ENCODE data around the gene CFHR4. TPM values are rescaled to one million over a fixed set of nuclear protein-coding genes. Genes with fewer than 3 reads are reported as not detected.
"Not testable (repeated sequence)": the region's sequence is repeated elsewhere in the genome, so short reads cannot be mapped to it uniquely, and the experiment has no call there.

The CFHR4 gene
- total RNA-seq, 1 donor from 2014 or later: not detected

DNA sequence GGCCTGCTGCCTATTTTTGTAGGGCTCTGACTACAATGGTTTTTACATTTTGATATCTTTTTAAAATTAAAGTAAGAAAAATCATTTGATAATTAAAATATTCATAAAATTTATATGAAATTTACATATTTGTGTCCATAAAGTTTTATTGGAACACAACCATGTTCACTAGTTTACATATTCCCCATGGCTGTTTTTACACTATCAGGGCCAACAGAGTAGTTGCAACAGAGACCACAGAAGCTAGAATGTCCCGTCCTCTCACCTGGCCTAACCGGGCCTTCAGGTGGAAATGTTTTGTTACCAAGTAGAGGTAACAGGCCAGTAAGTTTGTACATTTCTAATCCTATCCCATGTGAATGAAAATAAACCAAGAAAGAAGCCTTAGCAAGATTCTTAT lies 45.0 kb downstream of the CFHR4 start:
- FAIRE-seq; DNase-seq (ENCODE audit: low read depth); H3K36me3 ChIP-seq (ENCODE audit: control insufficient read depth, insufficient read depth, low read length): not testable (repeated sequence)

DNA sequence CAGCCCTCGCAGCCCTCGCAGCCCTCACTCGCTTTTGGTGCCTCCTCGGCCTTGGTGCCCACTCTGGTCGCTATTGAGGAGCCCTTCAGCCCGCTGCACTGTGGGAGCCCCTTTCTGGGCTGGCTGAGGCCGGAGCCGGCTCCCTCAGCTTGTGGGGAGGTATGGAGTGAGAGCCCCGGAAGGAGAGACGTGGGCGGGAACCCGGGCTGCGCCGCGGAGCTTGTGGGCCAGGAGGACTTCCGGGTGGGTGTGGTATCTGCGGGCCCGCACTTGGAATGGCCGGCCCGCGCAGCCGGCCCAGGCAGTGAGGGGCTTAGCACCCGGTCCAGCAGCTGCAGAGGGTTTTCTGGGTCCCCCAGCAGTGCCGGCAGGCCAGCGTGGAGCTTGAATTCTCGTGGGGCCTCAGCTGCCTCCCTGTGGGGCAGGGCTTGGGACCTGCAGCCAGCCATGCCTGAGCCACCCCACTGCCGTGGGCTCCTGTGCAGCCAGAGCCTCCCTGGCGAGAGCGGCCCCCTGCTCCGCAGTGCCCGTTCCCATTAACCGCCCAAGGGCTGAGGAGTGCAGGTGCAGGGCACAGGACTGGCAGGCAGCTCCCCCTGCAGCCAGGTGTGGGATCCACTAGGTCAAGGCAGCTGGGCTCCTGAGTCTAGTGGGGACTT lies 45.8 kb downstream of the CFHR4 start:
- FAIRE-seq: no peak
- no peak for DNase-seq (ENCODE audit: low read depth)
- H3K4me3 ChIP-seq (ENCODE audit: low read depth, low read length): no peak overlapping the region
- H3K27me3 ChIP-seq (ENCODE audit: control insufficient read depth, insufficient read depth, low read length): no peaks in the 10 kb centered on the region
- TF ChIP-seq CTCF (IDR thresholded peaks at IDR 0.05; ENCODE audit: insufficient read depth, low read length, severe bottlenecking): no peak
- no peaks in the 10 kb centered on the region for H3K36me3 ChIP-seq (ENCODE audit: control insufficient read depth, insufficient read depth, low read length)

More for the DNA sequence above, 45.0 kb downstream of the CFHR4 start:
- H3K4me3 ChIP-seq (ENCODE audit: low read depth, low read length); H3K27me3 ChIP-seq (ENCODE audit: control insufficient read depth, insufficient read depth, low read length): not testable (repeated sequence)

- not testable (repeated sequence) for H3K27me3 ChIP-seq (ENCODE audit: control insufficient read depth, insufficient read depth, low read length); DNase-seq (ENCODE audit: low read depth); H3K36me3 ChIP-seq (ENCODE audit: control insufficient read depth, insufficient read depth, low read length); FAIRE-seq; H3K4me3 ChIP-seq (ENCODE audit: low read depth, low read length)
These were observed 53.6 kb downstream of the CFHR4 start for GRCh38 chr1:196941474-196941873.

GRCh38 chr1:196943568-196943967 lies 55.7 kb downstream of the CFHR4 start, which contains the start of gene CFHR2:
TSS of gene CFHR2 (plus strand) at chr1:196943738. CDS start at chr1:196943881, 143 bp downstream.
- not testable (repeated sequence) for H3K36me3 ChIP-seq (ENCODE audit: control insufficient read depth, insufficient read depth, low read length); H3K27me3 ChIP-seq (ENCODE audit: control insufficient read depth, insufficient read depth, low read length); DNase-seq (ENCODE audit: low read depth); H3K4me3 ChIP-seq (ENCODE audit: low read depth, low read length); FAIRE-seq

DNA sequence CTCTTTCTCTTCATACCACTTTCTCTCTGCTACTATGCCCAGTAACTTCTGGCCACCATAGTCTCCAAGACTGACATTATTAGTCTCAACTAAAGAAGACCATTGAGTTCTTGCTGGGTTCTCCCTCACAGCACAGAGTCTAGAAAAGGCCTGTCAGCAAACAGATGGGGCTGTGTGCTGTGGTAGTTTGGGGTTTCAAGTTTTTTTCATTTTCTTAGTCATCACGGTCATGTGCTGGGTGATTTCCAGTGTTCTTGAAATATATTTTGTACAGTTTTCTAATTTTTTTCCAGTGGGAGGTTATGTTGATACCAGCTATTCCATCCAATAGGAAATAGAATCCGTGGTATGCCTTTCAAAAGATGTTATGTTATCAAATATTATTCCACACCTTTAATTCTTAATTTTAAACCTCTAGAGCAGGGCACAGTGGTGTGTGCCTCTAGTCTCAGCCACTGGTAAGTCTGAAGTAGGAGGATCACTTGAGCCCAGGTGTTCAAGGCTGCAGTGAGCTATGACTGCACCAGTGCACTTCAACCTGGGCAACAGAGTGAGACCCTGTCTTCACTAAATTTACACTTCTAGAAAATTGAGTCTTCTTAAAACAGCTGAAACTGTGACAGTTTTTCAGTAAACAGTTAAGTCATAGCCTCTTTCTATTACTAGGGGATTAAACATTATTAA lies 64.0 kb downstream of the CFHR4 start:
- H3K27me3 ChIP-seq (ENCODE audit: control insufficient read depth, insufficient read depth, low read length): no peaks in the 10 kb centered on the region

GRCh38 chr1:196954778-196955177 lies 66.9 kb downstream of the CFHR4 start:
- Histone ChIP-seq H3K4me3 (ENCODE audit: low read depth, low read length) (no peak overlapping the region), H3K36me3 (ENCODE audit: control insufficient read depth, insufficient read depth, low read length) (no peaks in the 10 kb centered on the region), H3K27me3 (ENCODE audit: control insufficient read depth, insufficient read depth, low read length) (no peaks in the 10 kb centered on the region)
- FAIRE-seq (no peak), DNase-seq (ENCODE audit: low read depth) (no peak)
- TF ChIP-seq CTCF (IDR thresholded peaks at IDR 0.05; ENCODE audit: insufficient read depth, low read length, severe bottlenecking): no peak

More for the DNA sequence above, 64.0 kb downstream of the CFHR4 start:
- H3K36me3 ChIP-seq (ENCODE audit: control insufficient read depth, insufficient read depth, low read length): no peaks in the 10 kb centered on the region
- FAIRE-seq (no peak), DNase-seq (ENCODE audit: low read depth) (no peak)
- no peak overlapping the region for H3K4me3 ChIP-seq (ENCODE audit: low read depth, low read length)
- no peak for TF ChIP-seq CTCF (IDR thresholded peaks at IDR 0.05; ENCODE audit: insufficient read depth, low read length, severe bottlenecking)

GRCh38 chr1:196955926-196956325 lies 68.1 kb downstream of the CFHR4 start:
- DNase-seq (ENCODE audit: low read depth) (no peak), FAIRE-seq (no peak)
- no peaks in the 10 kb centered on the region for H3K27me3 ChIP-seq (ENCODE audit: control insufficient read depth, insufficient read depth, low read length)
- no peak overlapping the region for H3K4me3 ChIP-seq (ENCODE audit: low read depth, low read length)
- TF ChIP-seq CTCF (IDR thresholded peaks at IDR 0.05; ENCODE audit: insufficient read depth, low read length, severe bottlenecking): no peak
- H3K36me3 ChIP-seq (ENCODE audit: control insufficient read depth, insufficient read depth, low read length): no peaks in the 10 kb centered on the region
